GM18867 (cell line): ENCODE data around the gene ABLIM1.

Source experiments
- ATAC-seq: cut with Tn5 transposase; IDR thresholded peaks from one replicate; pipeline ENCODE4 v1.9.1; 2021; ENCODE audit warnings: mild to moderate bottlenecking, moderate library complexity; ENCODE audit not compliant: unreplicated experiment

ABLIM1 gene

GRCh38 chr10:114397651-114398145 is 260.4 kb downstream of the ABLIM1 start:
- no peak for ATAC-seq

- ATAC-seq, result no peak
These were observed 261.6 kb downstream of the ABLIM1 start for GRCh38 chr10:114396464-114396863.

- no peak for ATAC-seq
These were observed 262.6 kb downstream of the ABLIM1 start for GRCh38 chr10:114395366-114396022.

- no peak for ATAC-seq
These were observed 263.5 kb downstream of the ABLIM1 start for GRCh38 chr10:114394531-114394930.

DNA sequence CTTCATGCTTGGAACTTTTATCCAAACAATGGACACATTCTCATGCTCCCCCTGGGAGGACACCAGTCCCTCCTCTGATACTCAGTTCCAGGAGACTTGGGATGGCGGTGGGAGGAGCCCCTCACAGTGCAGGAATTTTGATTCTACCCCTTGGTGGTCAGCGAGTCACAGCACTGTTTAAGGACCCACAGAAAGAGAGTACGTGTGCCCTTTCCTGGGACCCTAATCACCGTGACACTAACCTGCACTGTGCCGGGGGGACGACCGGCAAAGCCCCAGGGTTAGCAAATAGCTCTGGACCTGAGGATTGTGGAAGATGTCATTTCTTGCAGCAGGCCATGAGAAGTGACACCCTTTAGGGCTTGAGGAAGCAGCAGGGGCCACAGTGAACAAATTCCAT is 264.2 kb downstream of the ABLIM1 start:
- ATAC-seq, result no peak

- ATAC-seq, result no peak
These were observed 264.6 kb downstream of the ABLIM1 start for GRCh38 chr10:114393482-114393881.

DNA sequence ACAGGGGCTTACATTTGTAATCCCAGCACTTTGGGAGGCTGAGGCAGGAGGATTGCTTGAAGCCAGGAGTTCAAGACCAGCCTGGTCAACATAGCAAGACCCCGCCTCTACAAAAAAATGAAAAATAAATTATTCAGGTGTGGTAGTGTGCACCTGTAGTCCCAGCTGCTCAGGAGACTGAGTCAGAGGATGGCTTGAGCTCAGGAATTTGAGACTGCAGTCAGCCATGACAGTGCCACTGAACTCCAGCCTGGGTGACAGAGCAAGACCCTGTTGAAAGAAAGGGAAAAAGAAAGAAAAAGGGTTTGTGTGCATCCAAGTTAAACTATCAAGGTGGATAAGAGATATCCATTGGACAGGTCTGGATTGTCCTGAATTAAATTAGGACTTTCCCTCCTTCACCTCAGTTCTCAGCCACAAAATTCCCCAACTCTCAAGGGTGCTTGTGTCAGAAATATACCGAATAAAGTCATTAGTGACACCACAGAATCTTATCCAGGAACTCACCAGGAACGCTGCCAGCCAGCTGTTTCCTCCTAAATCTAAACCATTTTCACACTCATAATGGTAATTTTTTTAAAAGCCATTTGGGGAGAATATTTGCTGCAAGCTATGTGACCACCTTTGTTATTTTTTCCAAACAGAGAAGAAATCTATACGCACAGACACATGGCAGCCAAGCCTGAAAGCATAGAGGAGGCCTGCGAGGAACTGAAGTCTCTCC is 265.8 kb downstream of the ABLIM1 start:
- ATAC-seq, result no peak

DNA sequence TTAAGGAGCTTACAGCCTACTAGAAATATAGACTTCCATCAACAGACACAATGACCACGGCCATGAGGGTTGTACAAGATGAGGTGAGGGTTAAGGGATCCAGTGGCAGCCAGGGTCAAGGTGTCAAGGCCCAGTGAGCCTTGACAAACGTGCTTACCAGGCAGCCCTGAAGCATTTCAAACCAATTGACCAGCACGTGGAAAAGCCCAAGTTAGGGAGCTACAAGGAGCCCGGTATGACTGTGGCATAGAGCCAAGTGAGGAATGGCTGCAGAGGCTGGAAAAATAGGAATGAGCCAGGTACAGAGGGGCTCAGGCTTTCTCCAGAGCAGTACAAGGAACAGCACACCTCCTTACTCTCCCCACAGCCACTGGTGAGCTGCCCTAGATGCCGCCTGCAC is 266.5 kb downstream of the ABLIM1 start:
- ATAC-seq, result no peak

GRCh38 chr10:114389426-114389825 is 268.6 kb downstream of the ABLIM1 start:
- no peak for ATAC-seq

- peak; percentile 58 for ATAC-seq
These were observed 269.8 kb downstream of the ABLIM1 start for GRCh38 chr10:114388275-114388674.

- ATAC-seq, result no peak
These were observed 270.3 kb downstream of the ABLIM1 start for GRCh38 chr10:114387784-114388183.

DNA sequence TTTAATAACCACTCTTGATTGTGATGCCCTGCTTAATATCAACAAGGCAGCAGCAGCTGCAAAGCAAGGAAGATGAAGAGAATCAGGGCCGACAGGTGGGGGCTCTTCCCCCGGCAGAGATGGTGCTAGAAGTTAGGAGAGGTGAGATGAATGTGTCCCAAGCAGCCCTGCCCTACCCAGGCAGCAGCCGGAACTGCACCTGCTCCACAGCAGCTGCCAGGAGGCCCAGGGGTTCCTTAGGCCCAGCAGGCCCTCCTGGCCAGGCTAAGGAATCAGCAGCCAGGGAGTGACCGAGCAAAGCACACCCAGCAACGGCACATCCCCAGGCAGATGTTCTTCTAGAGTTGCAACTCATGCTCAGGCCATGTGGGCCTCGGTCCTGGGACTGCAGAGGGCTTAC is 271.6 kb downstream of the ABLIM1 start:
- ATAC-seq, result no peak

DNA sequence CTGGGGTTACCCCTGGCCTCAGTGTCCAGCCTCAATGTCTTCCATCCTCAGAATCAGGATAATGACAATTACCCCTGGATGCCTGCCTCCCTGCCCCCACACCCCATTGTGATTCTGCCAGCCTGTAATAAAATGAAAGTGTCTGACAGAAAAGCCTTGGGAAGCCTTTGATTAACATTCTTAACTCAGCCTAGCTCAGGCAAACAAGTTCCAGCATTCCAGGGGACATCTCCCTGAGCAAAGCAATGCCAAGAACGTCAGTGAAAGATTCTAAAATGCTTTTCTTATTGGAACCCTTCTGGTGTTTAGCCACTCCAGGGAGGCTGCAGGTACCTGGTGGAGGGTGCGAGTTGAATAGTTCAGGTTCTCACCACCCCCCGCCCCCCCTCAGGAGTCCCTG is 272.5 kb downstream of the ABLIM1 start:
- ATAC-seq, result no peak

DNA sequence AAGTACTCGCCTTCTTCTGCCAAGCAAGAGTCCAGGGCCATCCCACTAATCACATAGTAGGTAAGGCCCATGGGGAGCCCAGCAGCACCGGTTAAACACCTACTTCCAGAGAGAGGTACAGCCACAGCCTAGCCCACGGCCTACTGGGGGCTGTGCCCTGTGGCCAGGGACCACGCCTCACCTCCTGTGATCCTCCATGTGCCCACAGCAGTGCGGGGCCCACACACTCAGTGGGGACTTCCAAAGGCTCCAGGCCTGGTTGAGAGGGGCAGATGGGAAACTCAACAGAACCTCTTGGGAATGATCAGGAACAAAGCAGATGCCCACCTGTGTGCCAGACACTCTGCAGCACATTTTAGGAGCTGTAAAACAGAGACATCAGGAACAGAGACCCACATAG is 273.5 kb downstream of the ABLIM1 start:
- ATAC-seq, result no peak

DNA sequence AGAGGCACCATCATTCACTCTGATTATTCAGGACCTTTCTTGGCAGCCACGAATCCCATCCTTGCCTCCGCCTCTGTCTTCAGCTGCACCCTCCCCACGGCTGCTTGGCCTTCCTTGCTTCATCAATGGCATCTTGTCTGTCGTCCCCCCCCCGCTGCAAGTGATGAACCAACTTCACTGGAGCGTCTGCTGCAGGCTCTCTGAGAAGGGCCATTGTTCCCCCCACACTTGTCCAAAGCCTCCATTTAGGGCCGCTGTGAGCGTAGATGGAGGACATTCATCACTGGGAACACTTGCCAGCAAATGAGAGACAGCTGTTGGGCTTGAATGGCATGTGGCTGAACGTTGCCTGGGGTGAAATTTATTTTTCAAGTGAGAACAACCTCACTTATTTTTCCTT is 273.9 kb downstream of the ABLIM1 start:
- no peak for ATAC-seq
